ENCODE measurements around the gene PCDHGA5. TPM values are rescaled to one million over a fixed set of nuclear protein-coding genes. Genes with fewer than 3 reads are reported as not detected.
"Not testable (repeated sequence)": the region's sequence is repeated elsewhere in the genome, so short reads cannot be mapped to it uniquely, and the experiment has no call there.

The PCDHGA5 gene
- total RNA-seq, 1 donor from 2014 or later: 8.6 TPM

DNA sequence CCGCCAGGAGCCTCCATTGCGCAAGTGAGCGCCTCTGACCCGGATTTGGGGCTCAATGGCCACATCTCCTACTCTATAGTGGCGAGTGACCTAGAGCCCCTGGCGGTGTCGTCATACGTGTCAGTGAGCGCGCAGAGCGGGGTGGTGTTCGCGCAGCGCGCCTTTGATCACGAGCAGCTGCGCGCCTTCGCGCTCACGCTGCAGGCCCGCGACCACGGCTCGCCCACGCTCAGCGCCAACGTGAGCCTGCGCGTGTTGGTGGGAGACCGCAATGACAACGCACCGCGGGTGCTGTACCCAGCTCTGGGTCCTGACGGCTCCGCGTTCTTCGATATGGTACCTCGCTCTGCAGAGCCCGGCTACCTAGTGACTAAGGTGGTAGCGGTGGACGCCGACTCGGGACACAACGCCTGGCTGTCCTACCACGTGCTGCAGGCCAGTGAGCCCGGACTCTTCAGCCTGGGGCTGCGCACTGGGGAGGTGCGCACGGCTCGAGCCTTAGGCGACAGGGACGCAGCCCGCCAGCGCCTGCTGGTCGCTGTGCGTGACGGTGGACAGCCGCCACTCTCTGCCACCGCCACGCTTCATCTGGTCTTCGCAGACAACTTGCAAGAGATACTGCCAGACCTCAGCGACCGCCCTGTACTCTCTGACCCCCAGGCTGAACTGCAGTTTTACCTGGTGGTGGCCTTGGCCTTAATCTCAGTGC lies 45.8 kb downstream of the PCDHGA5 start:
- intact Hi-C loops (cut with DNase I): loop anchor here (10.0 kb wide), 2 partner anchors 115 to 155 kb away; no protein-coding TSS in a partner anchor
- H3K4me1 ChIP-seq: no peaks in the 10 kb centered on the region
- H3K27me3 ChIP-seq: no peaks in the 10 kb centered on the region
- TF ChIP-seq POLR2AphosphoS5 (IDR thresholded peaks at IDR 0.05; ENCODE audit: insufficient read depth in 1 of 2, low read depth in 1 of 2): no peak
- no peak for TF ChIP-seq POLR2A (IDR thresholded peaks at IDR 0.05)
- TF ChIP-seq, protein P1, sequence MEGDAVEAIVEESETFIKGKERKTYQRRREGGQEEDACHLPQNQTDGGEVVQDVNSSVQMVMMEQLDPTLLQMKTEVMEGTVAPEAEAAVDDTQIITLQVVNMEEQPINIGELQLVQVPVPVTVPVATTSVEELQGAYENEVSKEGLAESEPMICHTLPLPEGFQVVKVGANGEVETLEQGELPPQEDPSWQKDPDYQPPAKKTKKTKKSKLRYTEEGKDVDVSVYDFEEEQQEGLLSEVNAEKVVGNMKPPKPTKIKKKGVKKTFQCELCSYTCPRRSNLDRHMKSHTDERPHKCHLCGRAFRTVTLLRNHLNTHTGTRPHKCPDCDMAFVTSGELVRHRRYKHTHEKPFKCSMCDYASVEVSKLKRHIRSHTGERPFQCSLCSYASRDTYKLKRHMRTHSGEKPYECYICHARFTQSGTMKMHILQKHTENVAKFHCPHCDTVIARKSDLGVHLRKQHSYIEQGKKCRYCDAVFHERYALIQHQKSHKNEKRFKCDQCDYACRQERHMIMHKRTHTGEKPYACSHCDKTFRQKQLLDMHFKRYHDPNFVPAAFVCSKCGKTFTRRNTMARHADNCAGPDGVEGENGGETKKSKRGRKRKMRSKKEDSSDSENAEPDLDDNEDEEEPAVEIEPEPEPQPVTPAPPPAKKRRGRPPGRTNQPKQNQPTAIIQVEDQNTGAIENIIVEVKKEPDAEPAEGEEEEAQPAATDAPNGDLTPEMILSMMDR (IDR thresholded peaks at IDR 0.05): no peak
- peaks cover 0 to 6% of the 10 kb centered on the region in 2 donors for H3K36me3 ChIP-seq
- H3K9me3 ChIP-seq: peaks cover 87% of the 10 kb centered on the region
- H3K27ac ChIP-seq: no peak overlapping the region
- H3K4me3 ChIP-seq: no peak overlapping the region
- no peak for DNase-seq (ENCODE audit: extremely low spot score in 2 of 2)

DNA sequence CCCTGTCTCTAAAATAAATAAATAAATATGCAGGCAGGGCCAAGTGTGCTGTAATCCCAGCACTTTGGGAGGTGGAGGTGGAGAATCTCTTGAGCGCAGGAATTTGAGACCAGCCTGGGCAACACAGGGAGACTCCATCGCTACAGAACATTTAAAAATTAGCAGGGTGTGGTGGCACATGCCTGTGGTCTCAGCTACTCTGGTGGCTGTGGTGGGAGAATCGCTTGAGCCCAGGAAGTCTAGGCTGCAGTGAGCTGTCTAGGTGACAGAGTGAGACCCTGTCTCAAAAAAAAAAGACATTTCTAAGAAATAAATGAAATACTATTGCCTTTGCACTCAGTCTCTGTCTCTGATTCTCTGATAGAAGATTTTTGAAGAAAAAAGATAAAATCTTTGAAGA lies 47.6 kb downstream of the PCDHGA5 start:
- intact Hi-C loops (cut with DNase I): loop anchor here (10.0 kb wide), 2 partner anchors 113 to 153 kb away; no protein-coding TSS in a partner anchor
- H3K27ac ChIP-seq: no peak overlapping the region
- no peak for TF ChIP-seq POLR2A (IDR thresholded peaks at IDR 0.05)
- TF ChIP-seq, protein P1 (IDR thresholded peaks at IDR 0.05): no peak
- no peak for TF ChIP-seq POLR2AphosphoS5 (IDR thresholded peaks at IDR 0.05; ENCODE audit: insufficient read depth in 1 of 2, low read depth in 1 of 2)
- peaks cover 0 to 6% of the 10 kb centered on the region in 2 donors for H3K36me3 ChIP-seq
- H3K4me1 ChIP-seq: no peaks in the 10 kb centered on the region
- DNase-seq (ENCODE audit: extremely low spot score in 2 of 2): no peak
- no peak overlapping the region for H3K4me3 ChIP-seq
- no peaks in the 10 kb centered on the region for H3K27me3 ChIP-seq
- H3K9me3 ChIP-seq: peaks cover 81% of the 10 kb centered on the region

DNA sequence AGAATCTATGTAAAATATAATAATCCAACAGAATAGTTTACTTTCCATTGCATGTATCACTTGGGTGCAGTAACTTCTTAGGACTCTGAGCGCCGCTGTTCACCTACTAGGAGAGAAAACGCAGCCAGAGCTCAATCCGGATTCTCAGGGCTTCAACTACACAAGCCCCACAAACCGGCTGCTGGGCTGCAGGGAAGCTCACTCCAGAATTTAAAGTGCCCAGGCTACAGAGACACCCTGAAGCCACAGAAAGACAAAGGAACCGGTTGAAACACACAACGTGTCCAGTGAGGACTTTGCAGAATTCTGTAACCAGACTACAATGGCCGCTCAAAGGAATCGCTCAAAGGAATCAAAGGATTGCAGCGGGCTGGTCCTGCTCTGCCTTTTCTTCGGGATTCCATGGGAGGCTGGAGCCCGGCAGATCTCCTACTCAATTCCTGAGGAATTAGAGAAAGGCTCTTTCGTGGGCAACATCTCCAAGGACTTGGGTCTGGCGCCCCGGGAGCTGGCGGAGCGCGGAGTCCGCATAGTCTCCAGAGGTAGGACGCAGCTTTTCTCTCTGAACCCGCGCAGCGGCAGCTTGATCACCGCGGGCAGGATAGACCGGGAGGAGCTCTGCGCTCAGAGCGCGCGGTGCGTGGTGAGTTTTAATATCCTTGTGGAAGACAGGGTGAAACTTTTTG lies 49.0 kb downstream of the PCDHGA5 start, which contains the start of gene PCDHGA10:
Gene PCDHGA10 (plus strand): TSS at position 134 of the 686 bp plus-strand sequence. CDS start 189 bp downstream, at position 323.
- TF ChIP-seq, protein P1 (IDR thresholded peaks at IDR 0.05): peak in 1 of 3 experiments; percentile 19
- no peak for TF ChIP-seq POLR2A (IDR thresholded peaks at IDR 0.05)
- no peak within 1 kb of the TSS for H3K27ac ChIP-seq
- DNase-seq (ENCODE audit: extremely low spot score in 2 of 2): no peak
- H3K4me1 ChIP-seq: no peaks in the 10 kb centered on the region
- intact Hi-C loops (cut with DNase I): loop anchor here (10.0 kb wide), 2 partner anchors 112 to 152 kb away; no protein-coding TSS in a partner anchor
- peak within 1 kb of the TSS; percentile 10 to 26 for H3K4me3 ChIP-seq
- H3K9me3 ChIP-seq: peaks cover 76% of the 10 kb centered on the region
- peaks cover 0 to 6% of the 10 kb centered on the region in 2 donors for H3K36me3 ChIP-seq
- H3K27me3 ChIP-seq: no peaks in the 10 kb centered on the region

DNA sequence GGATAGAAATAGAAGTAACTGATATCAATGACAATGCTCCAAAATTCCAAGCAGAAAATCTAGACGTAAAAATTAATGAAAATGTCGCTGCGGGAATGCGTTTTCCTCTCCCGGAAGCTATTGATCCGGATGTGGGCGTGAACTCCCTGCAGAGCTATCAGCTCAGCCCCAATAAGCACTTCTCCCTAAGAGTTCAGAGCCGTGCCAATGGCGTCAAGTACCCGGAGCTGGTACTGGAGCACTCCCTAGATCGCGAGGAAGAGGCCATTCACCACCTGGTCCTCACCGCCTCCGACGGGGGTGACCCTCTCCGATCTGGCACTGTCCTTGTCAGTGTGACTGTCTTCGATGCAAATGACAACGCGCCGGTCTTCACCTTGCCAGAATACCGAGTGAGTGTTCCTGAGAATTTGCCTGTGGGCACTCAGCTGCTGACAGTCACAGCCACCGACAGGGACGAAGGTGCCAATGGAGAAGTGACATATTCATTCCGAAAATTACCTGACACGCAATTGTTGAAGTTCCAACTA lies 49.6 kb downstream of the PCDHGA5 start:
- Histone ChIP-seq H3K27me3 (no peaks in the 10 kb centered on the region), H3K27ac (no peak overlapping the region), H3K4me1 (no peaks in the 10 kb centered on the region), H3K9me3 (peaks cover 78% of the 10 kb centered on the region), H3K36me3 (peaks cover 0 to 6% of the 10 kb centered on the region in 2 donors), H3K4me3 (peak overlapping the region; percentile 10 to 26)
- DNase-seq (ENCODE audit: extremely low spot score in 2 of 2): no peak
- intact Hi-C loops (cut with DNase I): loop anchor here (10.0 kb wide), 2 partner anchors 111 to 151 kb away; no protein-coding TSS in a partner anchor
- TF ChIP-seq POLR2A (IDR thresholded peaks at IDR 0.05) (no peak), POLR2AphosphoS5 (IDR thresholded peaks at IDR 0.05; ENCODE audit: insufficient read depth in 1 of 2, low read depth in 1 of 2) (no peak)
- TF ChIP-seq, protein P1 (IDR thresholded peaks at IDR 0.05): no peak

DNA sequence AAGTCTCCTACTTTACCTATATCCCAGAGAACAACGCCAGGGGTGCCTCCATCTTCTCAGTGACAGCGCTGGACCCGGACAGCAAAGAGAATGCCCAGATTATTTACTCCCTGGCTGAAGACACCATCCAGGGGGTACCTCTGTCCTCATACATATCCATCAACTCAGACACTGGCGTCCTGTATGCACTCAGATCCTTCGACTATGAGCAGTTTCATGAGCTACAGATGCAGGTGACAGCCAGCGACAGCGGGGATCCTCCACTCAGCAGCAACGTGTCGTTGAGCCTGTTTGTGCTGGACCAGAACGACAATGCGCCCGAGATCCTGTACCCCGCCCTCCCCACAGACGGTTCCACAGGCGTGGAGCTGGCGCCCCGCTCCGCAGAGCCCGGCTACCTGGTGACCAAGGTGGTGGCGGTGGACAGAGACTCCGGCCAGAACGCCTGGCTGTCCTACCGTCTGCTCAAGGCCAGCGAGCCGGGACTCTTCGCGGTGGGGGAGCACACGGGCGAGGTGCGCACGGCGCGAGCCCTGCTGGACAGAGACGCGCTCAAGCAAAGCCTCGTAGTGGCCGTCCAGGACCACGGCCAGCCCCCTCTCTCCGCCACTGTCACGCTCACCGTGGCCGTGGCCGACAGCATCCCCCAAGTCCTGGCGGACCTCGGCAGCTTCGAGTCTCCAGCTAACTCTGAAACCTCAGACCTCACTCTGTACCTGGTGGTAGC lies 50.7 kb downstream of the PCDHGA5 start:
- H3K4me1 ChIP-seq; H3K4me3 ChIP-seq; H3K36me3 ChIP-seq; H3K27me3 ChIP-seq; DNase-seq (ENCODE audit: extremely low spot score in 2 of 2); H3K27ac ChIP-seq: not testable (repeated sequence)
- intact Hi-C loops (cut with DNase I): loop anchor here (10.0 kb wide), 2 partner anchors 110 to 150 kb away; no protein-coding TSS in a partner anchor
- peaks cover 78% of the 10 kb centered on the region for H3K9me3 ChIP-seq

DNA sequence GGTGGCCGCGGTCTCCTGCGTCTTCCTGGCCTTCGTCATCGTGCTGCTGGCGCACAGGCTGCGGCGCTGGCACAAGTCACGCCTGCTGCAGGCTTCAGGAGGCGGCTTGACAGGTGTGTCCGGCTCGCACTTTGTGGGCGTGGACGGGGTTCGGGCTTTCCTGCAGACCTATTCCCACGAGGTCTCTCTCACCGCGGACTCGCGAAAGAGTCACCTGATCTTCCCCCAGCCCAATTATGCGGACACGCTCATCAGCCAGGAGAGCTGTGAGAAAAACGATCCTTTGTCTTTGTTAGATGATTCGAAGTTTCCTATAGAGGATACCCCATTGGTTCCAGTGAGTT lies 51.3 kb downstream of the PCDHGA5 start:
- H3K27ac ChIP-seq; H3K36me3 ChIP-seq; H3K4me1 ChIP-seq; DNase-seq (ENCODE audit: extremely low spot score in 2 of 2); H3K4me3 ChIP-seq; H3K27me3 ChIP-seq: not testable (repeated sequence)
- H3K9me3 ChIP-seq: peaks cover 78% of the 10 kb centered on the region
- intact Hi-C loops (cut with DNase I): loop anchor here (10.0 kb wide), 2 partner anchors 110 to 150 kb away; no protein-coding TSS in a partner anchor

All from vagina (tissue), 2 donors.